Testis (tissue), 3 donors: Measurements from ENCODE around the gene RIPOR3. TPM values are rescaled to one million over a fixed set of nuclear protein-coding genes. Genes with fewer than 3 reads are reported as not detected.

ENCODE experiments used
- DNase-seq: peaks from one replicate; pipeline ENCODE4 v3.0.0-alpha.2; 2019
- H3K27ac ChIP-seq, 2 donors: fragments of 200-600 bp; sonication (generic); one replicate each; pipeline ENCODE4 v1.5.1; 2019
- H3K27me3 ChIP-seq: fragments of 200-600 bp; sonication (generic); one replicate; pipeline ENCODE4 v1.5.1; 2019
- H3K36me3 ChIP-seq: fragments of 200-600 bp; sonication (generic); one replicate; pipeline ENCODE4 v1.5.1; 2017; ENCODE audit warnings: low read depth; ENCODE audit errors: missing control alignments
- H3K4me1 ChIP-seq: fragments of 200-600 bp; sonication (generic); one replicate; pipeline ENCODE4 v1.5.1; 2019
- H3K4me3 ChIP-seq, 2 donors: fragments of 200-600 bp; sonication (generic); one replicate each; pipeline ENCODE4 v1.5.1; 2017 to 2019
- H3K9me3 ChIP-seq: fragments of 200-600 bp; sonication (generic); one replicate; pipeline ENCODE4 v1.5.1; 2017
- POLR2A ChIP-seq: fragments of 450-650 bp; IDR thresholded peaks from one replicate; pipeline ENCODE4 v1.6.1; 2017; ENCODE audit warnings: antibody characterized with exemption, mild to moderate bottlenecking, moderate library complexity
- WGBS, 2 donors: methylation state at CpG; one replicate each; pipeline ENCODE4 v1.1.5; 2018; 5-methylcytosine and 5-hydroxymethylcytosine counted together
- intact Hi-C: fragments of 100-400 bp; cut with DNase I; formaldehyde crosslinking; loops from one replicate; pipeline ENCODE4 v1.15.1; 2023; ENCODE audit warnings: low total_unique reads
- polyA plus RNA-seq: library from polyadenylated mRNA; stranded (reverse); fragments of 350-450 nt; fragmentation: Illumina TruSeq; extraction: RNeasy Lipid Tissue Mini Kit (QIAGEN cat#74804); gene quantifications from one replicate; pipeline ENCODE4 v1.2.3, GENCODE V29; 2014; ENCODE audit warnings: low read depth, low replicate concordance; ENCODE audit not compliant: insufficient read depth
- total RNA-seq, 2 donors: library from RNA; depleted of rRNA; stranded (reverse); fragments of >200 nt; gene quantifications; one replicate each; pipeline ENCODE4 v1.2.3, GENCODE V29; 2016
- TF ChIP-seq, protein P1 (sequence below), 3 experiments: fragments of 450-650 bp in 2 of 3; fragments of 200-600 bp in 1 of 3; sonication (generic) in 1 of 3; IDR thresholded peaks; one replicate each; pipeline ENCODE4 v1.5.1; 2016 to 2019; ENCODE audit warnings: antibody characterized with exemption in 3 of 3, mild to moderate bottlenecking in 2 of 3, moderate library complexity in 1 of 3

Gene RIPOR3
- total and polyA plus RNA-seq, 3 donors from 2014 or later: 11.3 to 26.9 (median 22.1) TPM

DNA sequence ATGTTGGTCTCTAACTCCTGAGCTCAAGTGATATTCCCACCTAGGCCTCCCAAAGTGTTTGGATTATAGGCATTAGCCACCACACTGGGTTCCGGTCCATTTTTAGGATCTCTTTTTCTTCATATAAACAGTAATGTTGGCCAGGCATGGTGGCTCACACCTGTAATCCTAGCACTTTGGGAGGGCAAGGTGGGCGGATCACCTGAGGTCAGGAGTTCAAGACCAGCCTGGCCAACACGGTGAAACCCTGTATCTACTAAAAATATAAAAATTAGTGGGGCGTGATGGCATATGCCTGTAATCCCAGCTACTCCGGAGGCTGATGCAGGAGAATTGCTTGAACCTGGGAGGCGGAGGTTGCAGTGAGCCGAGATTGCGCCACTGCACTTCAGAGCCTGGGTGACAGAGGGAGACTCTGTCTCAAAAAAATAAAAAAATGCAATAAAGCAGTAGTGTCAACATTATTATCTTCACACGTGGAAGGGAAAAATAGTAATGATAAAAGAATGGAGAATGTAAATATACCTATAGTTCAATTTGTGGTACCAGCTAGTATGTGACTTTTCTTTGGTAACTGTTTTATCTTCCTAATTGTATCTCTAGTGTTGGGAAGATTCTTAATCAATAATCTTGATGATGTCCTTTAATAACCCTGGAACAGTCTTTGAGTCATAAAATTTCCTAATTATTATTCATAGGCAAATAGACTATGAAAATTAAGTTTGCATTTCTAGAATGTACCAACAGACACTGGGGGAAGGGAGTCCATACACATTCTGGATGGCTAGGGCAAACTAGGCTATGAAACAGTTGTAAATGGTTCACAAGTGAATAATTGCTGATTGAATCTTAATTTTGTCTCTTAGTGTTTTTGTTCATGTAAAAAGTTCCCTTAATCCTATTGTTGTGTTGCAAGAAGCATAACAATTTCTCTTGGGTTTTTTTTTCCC, 43.7 kb upstream of the RIPOR3 start:
- H3K4me1 ChIP-seq: no peaks in the 10 kb centered on the region
- intact Hi-C loops: no loop called here
- 84 to 91% methylated on average over 9 of the region's 9 CpGs for WGBS, 2 donors

DNA sequence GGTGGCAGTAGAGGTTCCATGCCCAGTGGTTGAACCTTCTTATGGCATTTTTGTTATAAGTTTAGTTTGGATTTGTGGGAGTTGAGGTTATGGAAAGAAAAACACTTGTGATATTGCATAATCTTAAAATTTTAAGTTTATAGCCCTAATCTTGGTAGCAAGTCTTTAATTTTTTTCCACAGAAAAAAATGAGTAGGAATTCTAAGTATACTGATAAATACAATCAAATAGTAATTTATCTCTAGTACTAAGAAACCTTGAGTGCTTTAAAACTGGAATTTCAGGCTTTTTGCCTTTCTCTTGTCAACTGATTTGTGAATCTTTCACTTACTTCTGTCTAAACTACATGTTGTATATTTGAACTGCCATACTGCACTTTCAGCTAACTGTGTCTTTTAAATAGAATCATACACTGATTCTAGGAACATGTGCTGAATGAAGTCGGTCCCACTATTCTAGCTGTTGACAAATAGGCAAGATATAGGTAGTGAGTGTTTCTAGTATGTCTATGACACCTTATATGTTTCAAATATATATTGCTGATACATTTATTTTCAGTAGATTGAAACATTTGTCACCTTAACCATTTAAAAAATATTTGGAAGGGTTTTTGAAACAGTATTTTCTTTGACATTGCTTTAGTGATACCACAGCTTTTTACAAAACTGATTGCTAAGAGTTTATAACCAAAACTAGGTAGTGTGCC, 42.5 kb upstream of the RIPOR3 start:
- no peaks in the 10 kb centered on the region for H3K27me3 ChIP-seq
- H3K9me3 ChIP-seq: no peaks in the 10 kb centered on the region
- DNase-seq: no peak
- H3K27ac ChIP-seq: peak overlapping the region in 1 of 2 donors; percentile 14
- TF ChIP-seq POLR2A: no peak
- TF ChIP-seq, protein P1, sequence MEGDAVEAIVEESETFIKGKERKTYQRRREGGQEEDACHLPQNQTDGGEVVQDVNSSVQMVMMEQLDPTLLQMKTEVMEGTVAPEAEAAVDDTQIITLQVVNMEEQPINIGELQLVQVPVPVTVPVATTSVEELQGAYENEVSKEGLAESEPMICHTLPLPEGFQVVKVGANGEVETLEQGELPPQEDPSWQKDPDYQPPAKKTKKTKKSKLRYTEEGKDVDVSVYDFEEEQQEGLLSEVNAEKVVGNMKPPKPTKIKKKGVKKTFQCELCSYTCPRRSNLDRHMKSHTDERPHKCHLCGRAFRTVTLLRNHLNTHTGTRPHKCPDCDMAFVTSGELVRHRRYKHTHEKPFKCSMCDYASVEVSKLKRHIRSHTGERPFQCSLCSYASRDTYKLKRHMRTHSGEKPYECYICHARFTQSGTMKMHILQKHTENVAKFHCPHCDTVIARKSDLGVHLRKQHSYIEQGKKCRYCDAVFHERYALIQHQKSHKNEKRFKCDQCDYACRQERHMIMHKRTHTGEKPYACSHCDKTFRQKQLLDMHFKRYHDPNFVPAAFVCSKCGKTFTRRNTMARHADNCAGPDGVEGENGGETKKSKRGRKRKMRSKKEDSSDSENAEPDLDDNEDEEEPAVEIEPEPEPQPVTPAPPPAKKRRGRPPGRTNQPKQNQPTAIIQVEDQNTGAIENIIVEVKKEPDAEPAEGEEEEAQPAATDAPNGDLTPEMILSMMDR (IDR thresholded peaks at IDR 0.05): no peak
- no peaks in the 10 kb centered on the region for H3K4me1 ChIP-seq
- H3K4me3 ChIP-seq: peak overlapping the region in 1 of 2 donors; percentile 4
- H3K36me3 ChIP-seq: no peaks in the 10 kb centered on the region
- 56 to 61% methylated on average over 1 of the region's 1 CpG for WGBS, 2 donors
- intact Hi-C loops: no loop called here

More for the DNA sequence above, 43.7 kb upstream of the RIPOR3 start:
- Histone ChIP-seq H3K4me3 (no peak overlapping the region), H3K36me3 (no peaks in the 10 kb centered on the region), H3K27ac (no peak overlapping the region), H3K9me3 (no peaks in the 10 kb centered on the region), H3K27me3 (no peaks in the 10 kb centered on the region)
- DNase-seq: no peak
- TF ChIP-seq, protein P1 (IDR thresholded peaks at IDR 0.05): no peak
- TF ChIP-seq POLR2A: no peak

DNA sequence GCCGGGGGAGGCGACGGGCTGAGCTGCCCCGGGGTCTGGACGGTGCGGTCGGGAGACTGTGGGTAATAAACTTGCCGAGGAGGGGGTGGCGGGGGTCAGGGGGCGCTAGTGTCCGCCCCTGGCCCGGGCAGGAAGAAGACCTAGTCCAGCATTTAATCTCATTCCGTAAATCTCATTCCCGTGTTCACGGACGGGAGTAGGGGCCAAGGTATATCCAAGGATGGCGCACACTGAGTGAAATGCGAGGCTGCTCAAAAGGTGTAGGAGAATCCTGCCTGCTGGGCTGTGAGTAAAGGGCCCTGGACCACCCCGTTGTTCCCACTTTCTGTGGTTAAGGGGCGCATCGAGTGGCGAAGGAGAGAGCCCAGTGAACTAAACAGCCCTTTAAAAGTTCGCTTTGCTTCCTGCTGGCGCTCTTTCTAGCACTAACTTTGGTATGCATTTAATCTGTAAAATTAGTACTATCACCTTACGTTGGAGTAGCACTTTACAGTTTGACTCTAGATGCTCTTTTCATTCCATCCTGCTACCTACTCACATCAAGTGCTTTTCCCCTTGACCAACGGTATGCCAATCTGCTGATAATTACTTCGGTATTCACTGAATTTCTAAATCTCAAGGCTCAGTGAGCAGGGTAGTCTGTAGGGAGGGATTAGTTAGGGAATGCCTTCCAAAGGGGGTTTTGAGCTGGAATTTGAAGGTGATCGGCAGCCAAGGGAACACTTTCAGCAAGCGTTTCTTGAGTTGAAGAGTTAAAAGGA, 40.8 kb upstream of the RIPOR3 start:
- Histone ChIP-seq H3K36me3 (no peaks in the 10 kb centered on the region), H3K4me1 (peaks cover 3% of the 10 kb centered on the region), H3K4me3 (peak overlapping the region; percentile 87), H3K27me3 (no peaks in the 10 kb centered on the region), H3K9me3 (no peaks in the 10 kb centered on the region), H3K27ac (peak overlapping the region; percentile 93 to 94)
- intact Hi-C loops: no loop called here
- DNase-seq: peak; percentile 32
- TF ChIP-seq POLR2A: no peak
- TF ChIP-seq, protein P1 (IDR thresholded peaks at IDR 0.05): no peak
- WGBS, 2 donors: 10 to 15% methylated on average over 20 to 29 of the region's 29 CpGs

DNA sequence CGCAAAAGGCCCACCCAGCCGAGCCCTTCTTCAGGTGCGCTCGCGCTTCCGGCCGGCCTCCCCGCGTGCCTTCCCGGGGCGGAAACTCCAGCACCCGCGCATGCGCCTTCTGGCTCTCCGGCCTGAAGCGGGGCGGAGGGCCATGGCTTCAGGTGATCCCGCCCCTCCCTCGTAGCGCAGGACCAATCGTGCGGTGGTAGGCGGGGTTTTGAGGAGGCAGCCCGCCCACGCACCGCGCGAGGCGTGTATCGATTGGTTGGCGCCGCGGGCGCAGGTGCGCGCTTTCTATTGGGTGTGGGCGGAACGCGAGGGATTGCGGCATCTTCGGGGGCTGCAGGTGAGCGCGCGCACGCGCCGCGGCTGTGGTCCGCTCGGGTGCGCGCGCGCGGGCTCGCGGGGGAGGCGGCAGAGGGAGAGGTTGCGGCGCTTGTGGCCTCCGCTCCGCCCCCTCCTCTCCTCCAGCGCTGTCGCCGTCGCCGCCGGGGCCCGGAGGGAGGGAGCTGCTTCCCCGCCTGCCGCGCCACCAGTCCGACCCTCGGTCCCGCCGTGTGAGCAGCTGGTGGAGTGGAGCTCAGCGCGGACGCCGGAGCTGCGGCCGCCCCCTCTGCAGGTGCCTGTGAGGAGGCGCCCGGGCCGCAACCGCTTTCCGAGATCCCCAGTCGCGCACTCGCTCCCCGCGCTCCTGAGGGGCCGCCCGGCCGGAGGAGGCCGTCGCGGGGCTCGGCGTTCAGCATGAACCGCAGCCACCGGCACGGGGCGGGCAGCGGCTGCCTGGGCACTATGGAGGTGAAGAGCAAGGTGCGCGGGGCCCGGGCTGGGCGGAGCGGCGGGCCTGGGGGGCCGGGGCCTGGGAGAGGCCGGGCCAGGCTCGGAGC, 40.0 kb upstream of the RIPOR3 start, which contains the start of gene PARD6B:
TSS of gene PARD6B (plus strand) at position 526 of the 875 bp plus-strand sequence. CDS start at position 733, 207 bp downstream.
- WGBS, 2 donors: 0 to 1% methylated on average over 3 to 57 of the region's 114 CpGs
- peaks cover 4% of the 10 kb centered on the region for H3K4me1 ChIP-seq
- H3K36me3 ChIP-seq: no peaks in the 10 kb centered on the region
- peak; percentile 37 for TF ChIP-seq POLR2A
- TF ChIP-seq, protein P1 (IDR thresholded peaks at IDR 0.05): no peak
- H3K9me3 ChIP-seq: no peaks in the 10 kb centered on the region
- no peaks in the 10 kb centered on the region for H3K27me3 ChIP-seq
- peak within 1 kb of the TSS; percentile 93 to 94 for H3K27ac ChIP-seq
- DNase-seq: peak; percentile 99
- peak within 1 kb of the TSS; percentile 87 for H3K4me3 ChIP-seq
- intact Hi-C loops: no loop called here
